GM19193 (cell line): ENCODE measurements around the gene TSPAN14.

Source experiments
- POLR2A ChIP-seq: IDR thresholded peaks from 4 replicates; pipeline ENCODE4 v1.6.1; 2011; ENCODE audit not compliant: insufficient read depth, insufficient read length; ENCODE audit errors: extremely low read depth

Gene TSPAN14

DNA sequence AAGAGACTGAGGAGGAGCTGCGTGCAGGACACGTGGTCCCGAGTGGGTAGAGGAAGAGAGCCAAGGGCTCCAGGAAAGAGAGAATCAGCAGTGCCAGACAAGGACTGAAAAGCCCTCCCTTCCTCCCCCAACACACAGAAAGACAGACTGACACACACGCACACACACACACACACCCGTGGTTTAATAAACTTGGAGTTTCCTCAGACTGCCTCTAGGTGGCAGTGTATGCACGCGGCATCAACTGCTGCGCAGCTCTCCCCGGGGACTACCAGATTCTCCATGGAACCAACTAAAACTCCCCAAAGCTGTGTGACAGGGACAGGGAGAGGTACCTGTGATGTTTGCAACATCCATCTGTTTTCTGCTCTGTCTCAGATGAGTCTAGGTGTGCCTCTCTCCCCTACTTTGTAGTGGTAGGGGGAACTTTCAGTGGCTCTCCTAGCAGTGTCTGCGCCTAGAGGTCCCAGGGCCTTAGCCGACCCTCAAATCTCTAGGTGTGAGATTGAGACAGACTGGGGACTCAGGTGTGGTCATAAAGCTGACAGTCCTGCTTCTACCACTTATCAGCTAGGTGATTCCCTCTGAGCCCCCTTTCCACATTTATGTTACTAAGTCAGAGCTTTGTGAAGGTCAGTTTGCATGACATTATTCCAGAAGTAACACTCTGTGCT is 9.3 kb upstream of the TSPAN14 start:
- TF ChIP-seq POLR2A = no peak

- TF ChIP-seq POLR2A = no peak
Measured at GRCh38 chr10:80447436-80448190, 6.5 kb upstream of the TSPAN14 start.

DNA sequence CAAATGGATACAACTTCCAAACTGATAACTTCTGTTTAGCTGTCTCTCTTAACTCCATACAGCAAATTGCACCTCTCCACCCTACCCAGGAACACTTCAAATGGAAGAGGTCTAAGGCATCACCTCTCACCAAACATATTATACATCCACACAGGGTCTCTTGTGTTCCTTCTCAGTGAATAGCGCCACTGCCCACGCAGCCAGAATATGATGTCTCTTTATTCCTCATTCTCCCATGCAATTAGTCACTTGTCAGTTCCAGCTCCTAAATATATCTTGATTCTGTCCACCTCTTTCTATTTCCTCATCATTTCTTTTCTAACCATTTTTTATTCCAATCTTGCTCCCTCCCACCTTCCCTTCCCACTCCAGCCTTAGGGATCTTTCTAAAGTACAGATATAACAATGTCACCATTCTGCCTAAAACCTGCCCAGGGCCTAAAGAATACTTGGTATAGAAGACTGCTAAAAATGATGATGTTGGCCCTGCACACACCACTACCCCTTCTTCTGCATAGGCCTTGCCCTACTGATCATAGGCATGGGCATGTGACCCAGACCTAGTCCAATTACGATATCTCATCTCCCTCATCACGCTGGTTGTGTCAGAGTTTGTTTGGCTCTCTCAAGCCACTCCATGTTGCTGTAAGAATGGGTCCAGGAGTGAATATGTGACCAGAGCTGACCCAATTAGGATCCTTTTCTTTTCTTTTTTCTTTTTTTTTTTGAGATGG is 5.7 kb upstream of the TSPAN14 start:
- TF ChIP-seq POLR2A = no peak

DNA sequence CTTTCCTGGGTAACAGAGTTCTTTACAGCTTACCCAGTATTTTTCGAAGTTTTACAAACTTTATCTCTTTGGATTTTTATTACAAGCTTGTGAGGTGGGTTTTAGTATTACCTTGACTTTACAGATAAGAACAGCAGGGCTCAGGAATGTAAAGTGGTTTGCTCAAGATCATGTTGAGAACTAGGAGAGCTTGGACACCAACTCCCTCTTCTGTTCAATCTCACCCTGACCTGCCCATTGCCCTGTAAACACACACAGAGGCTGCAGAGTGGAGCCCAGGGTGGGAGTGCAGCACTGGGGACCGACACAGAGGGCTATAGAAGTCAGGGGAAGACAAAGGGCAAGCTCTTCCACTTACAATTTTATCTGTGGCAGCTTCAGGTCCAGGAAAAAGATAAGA is 4.6 kb upstream of the TSPAN14 start:
- no peak for TF ChIP-seq POLR2A

DNA sequence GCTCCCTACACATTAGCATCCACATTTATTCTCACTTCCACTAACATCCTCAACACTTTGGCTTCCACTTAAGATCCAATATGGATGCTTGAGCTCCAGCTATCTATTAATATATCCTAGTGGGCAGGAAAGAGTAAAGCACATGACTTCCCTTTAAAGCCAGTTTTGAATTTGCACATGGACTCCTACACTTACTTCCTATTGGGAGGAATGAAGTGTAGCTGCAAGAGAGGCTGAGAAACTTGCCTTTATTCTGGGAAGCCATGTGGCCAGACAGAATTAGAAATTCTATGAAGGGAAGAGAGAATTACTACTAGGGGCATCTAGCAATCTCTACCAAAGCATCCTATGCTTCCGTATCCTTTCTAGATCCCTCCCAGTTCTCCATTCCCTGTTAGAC is 3.0 kb upstream of the TSPAN14 start:
- TF ChIP-seq POLR2A = no peak

- no peak for TF ChIP-seq POLR2A
Measured at GRCh38 chr10:80452069-80452468, 2.0 kb upstream of the TSPAN14 start.

DNA sequence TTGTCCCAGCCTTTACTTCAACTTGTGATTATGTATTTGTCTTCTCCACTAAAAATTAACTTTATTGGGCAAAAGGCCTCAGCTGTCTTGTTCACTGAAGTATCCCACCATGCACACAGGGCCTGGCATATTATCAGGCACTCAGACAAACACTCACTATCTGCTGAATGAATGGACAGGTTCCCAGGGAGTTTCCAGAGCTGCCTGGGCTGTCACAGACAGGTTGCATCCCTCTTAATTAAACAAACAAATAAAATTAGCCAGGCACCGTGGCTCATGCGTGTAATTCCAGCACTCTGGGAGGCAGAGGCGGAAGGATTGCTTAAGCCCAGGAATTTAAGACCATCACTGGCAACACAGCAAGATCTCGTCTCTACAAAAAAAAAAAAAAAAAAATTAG is 1.5 kb upstream of the TSPAN14 start:
- no peak for TF ChIP-seq POLR2A

GRCh38 chr10:80453056-80453841 is 861 bp upstream of the TSPAN14 start:
- no peak for TF ChIP-seq POLR2A

- TF ChIP-seq POLR2A = no peak
Measured at GRCh38 chr10:80454513-80455460, 677 bp downstream of the TSPAN14 start.

DNA sequence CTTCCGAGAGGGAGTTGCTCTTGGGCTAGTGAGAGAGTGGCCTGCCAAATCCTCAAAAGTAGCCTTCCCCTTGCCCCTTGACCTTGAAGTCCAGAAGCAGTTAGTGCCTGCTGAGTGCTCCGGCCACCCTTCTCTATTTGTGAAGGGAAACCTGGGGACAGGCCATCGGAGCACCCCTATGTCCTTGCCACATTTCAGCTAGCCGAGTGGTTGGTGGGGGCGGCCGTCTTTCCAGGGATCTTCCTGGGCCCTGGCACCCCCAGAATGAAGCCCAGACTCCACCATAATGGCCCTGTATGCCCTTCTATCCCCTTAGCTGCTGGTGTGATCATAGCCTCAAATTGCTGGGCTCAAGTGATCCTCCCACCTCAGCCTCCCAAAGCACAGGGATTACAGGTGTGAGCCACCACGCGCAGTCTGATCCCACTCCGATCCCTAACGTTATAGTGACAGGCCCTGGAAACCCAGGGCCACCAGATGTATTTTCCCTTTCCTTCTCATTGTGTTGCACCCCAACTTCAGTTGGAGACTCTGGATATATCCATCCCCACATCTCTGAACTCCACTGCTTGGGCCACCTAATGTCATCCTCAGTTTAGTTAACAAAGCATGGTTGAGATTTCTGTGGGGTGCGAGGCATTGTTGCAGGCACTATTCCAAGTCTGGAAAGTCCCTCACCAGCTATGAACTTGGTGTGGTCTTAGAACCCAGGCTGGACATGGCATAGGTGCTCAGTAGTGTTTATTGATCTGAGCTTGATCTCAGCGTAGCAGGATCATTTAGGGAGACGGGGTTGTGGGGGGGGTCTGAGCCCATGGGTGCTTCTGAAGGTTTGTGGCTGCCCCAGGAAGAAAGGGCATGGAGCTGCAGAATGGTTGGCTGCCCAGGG is 1.6 kb downstream of the TSPAN14 start:
- TF ChIP-seq POLR2A = no peak

DNA sequence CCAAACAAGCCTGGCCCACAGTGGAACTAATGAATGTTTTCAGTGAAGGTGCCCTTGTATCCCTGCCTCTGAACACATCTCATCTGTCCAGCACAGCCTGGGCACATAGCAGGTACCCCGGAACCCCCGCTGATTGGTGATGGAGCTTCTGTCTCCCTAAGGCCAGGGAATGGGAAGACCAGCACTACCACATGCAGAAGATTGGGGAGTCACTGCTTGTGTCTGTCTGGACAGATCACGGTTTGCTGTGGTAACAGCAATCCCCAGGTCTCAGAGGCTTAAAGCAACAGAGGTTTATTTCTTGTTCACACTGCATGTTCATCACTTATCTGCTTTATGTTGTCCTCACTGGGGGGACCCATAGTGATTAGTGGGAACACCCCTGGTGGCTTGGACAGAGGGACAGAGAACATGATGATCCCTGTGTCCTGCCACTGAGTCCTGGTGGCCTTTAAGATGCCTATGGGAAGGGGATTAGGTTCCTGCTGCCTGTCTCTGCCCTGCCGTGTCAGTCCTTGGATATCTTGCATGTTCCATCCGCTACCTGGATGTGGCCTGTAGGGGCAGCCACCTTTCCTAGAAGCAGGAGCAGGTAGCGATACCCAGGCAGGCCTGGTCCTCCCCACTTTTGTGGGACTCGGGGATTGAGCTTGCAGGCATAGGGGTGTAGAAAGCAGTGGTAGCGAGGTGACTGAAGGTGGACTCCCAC is 3.6 kb downstream of the TSPAN14 start:
- TF ChIP-seq POLR2A = no peak

DNA sequence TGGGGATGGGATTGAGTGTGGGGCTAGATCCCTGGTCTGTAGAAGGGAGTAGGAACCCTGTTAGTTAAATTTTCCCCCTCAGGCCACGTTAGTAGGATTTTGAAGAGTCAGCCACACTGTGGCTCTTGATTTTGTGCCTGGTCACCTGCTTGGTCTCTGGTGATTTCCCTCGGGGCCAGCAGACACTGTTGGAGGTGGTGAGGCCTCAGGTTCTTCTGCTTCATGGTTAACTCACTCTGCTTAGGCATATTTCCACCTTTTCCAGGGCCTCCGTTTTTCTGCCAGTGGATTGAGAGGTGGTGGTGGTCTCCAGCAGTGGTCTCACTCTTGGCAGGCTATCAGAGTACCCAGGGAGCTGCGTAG is 4.1 kb downstream of the TSPAN14 start:
- TF ChIP-seq POLR2A = no peak
